K562 (cell line): ENCODE measurements around the gene SERPIND1. TPM values are rescaled to one million over a fixed set of nuclear protein-coding genes. Genes with fewer than 3 reads are reported as not detected.

ENCODE experiments used
- ARID2 ChIP-seq: fragments of 450-650 bp; IDR thresholded peaks from 2 replicates; pipeline ENCODE4 v1.6.1; 2017; ENCODE audit warnings: antibody characterized with exemption, mild to moderate bottlenecking
- CEBPG ChIP-seq, 3 experiments: fragments of 200-800 bp in 1 of 3; sonication (Bioruptor generic) in 1 of 3; sonication (generic) in 1 of 3; formaldehyde crosslinking in 1 of 3; IDR thresholded peaks in 2 of 3; conservative IDR thresholded peaks in 1 of 3; 2 replicates each; pipeline versions ENCODE4 v1.6.1 to v1.8.0; 2016 to 2022; ENCODE audit warnings: missing compliant biosample characterization in 2 of 3, missing genetic modification characterization in 2 of 3, mild to moderate bottlenecking in 1 of 3, missing genetic modification reagents in 1 of 3
- CGGBP1 ChIP-seq: fragments of 250-450 bp; sonication (Bioruptor Pico); IDR thresholded peaks from 2 replicates; pipeline ENCODE4 v1.9.0; 2021; ENCODE audit warnings: mild to moderate bottlenecking
- CLOCK ChIP-seq: fragments of 250-450 bp; sonication (Bioruptor Pico); IDR thresholded peaks from 2 replicates; pipeline ENCODE4 v1.4.0; 2020; ENCODE audit warnings: mild to moderate bottlenecking, moderate library complexity, borderline replicate concordance
- DEAF1 ChIP-seq: fragments of 450-650 bp; formaldehyde crosslinking; IDR thresholded peaks from 2 replicates; pipeline ENCODE4 v1.4.0; 2020; ENCODE audit warnings: mild to moderate bottlenecking, moderate library complexity
- E2F5 ChIP-seq: sonication (generic); formaldehyde crosslinking; IDR thresholded peaks from 2 replicates; pipeline ENCODE4 v1.8.0; 2022; ENCODE audit warnings: mild to moderate bottlenecking, missing genetic modification reagents
- FOXA3 ChIP-seq, 2 experiments: fragments of 450-650 bp in 1 of 2; sonication (generic) in 1 of 2; formaldehyde crosslinking; IDR thresholded peaks in 1 of 2; conservative IDR thresholded peaks in 1 of 2; 2 replicates each; pipeline versions ENCODE4 v1.4.0 to v1.8.0; 2020 to 2022; ENCODE audit warnings: mild to moderate bottlenecking in 2 of 2, missing genetic modification reagents in 1 of 2
- FOXJ3 ChIP-seq: sonication (generic); formaldehyde crosslinking; IDR thresholded peaks from 2 replicates; pipeline ENCODE4 v1.4.0; 2020; ENCODE audit warnings: mild to moderate bottlenecking, missing genetic modification reagents
- GABPB1 ChIP-seq: sonication (generic); formaldehyde crosslinking; IDR thresholded peaks from 2 replicates; pipeline ENCODE4 v1.8.0; 2022; ENCODE audit warnings: mild to moderate bottlenecking, missing genetic modification reagents
- HMG20A ChIP-seq: fragments of 450-650 bp; formaldehyde crosslinking; conservative IDR thresholded peaks from 2 replicates; pipeline ENCODE4 v1.4.0; 2020; ENCODE audit warnings: mild to moderate bottlenecking, mixed read lengths
- KAT2B ChIP-seq: IDR thresholded peaks from one replicate; pipeline ENCODE4 v1.6.1; 2012; ENCODE audit warnings: low read depth, mild to moderate bottlenecking, control low read depth, inconsistent platforms, low read length, moderate library complexity
- NFXL1 ChIP-seq: fragments of 450-650 bp; formaldehyde crosslinking; IDR thresholded peaks from 2 replicates; pipeline ENCODE4 v1.4.0; 2021; ENCODE audit warnings: mild to moderate bottlenecking
- SAP30 ChIP-seq: fragments of 200-600 bp; sonication (generic); IDR thresholded peaks from 2 replicates; pipeline ENCODE4 v1.6.1; 2012; ENCODE audit warnings: borderline replicate concordance, low read depth, mild to moderate bottlenecking, moderate library complexity, low read length, control low read depth, inconsistent platforms; ENCODE audit not compliant: insufficient read depth, poor library complexity, severe bottlenecking
- SMARCB1 ChIP-seq: IDR thresholded peaks from 2 replicates; pipeline ENCODE4 v1.6.1; 2011; ENCODE audit warnings: improper control_type of control experiment, low read depth; ENCODE audit not compliant: insufficient read length
- THAP7 ChIP-seq: fragments of 250-450 bp; sonication (Bioruptor Pico); IDR thresholded peaks from 2 replicates; pipeline ENCODE4 v1.5.0; 2021
- TRIM24 ChIP-seq, 2 experiments: fragments of 450-650 bp; IDR thresholded peaks; 2 replicates each; pipeline ENCODE4 v1.6.1; 2016
- ZBTB9 ChIP-seq: fragments of 450-650 bp; formaldehyde crosslinking; IDR thresholded peaks from 2 replicates; pipeline ENCODE4 v1.4.0; 2020; ENCODE audit warnings: mild to moderate bottlenecking, moderate library complexity
- ZNF76 ChIP-seq: fragments of 250-450 bp; sonication (Bioruptor Pico); IDR thresholded peaks from 2 replicates; pipeline ENCODE4 v1.4.0; 2020; ENCODE audit warnings: mild to moderate bottlenecking, moderate library complexity, borderline replicate concordance
- polyA plus RNA-seq, 8 experiments: library from polyadenylated mRNA; depleted of rRNA in 4 of 8; stranded (reverse) in 5 of 8; unstranded in 3 of 8; fragments of >200 nt; fragmentation: Nextera tagmentation in 2 of 8; fragmentation: Illumina TruSeq in 1 of 8; extraction: Ambion mirVana in 2 of 8; extraction: Trizol in 1 of 8; gene quantifications; 2 replicates each; pipeline versions ENCODE4 v1.2.1 to v1.2.3, GENCODE V29; 2011 to 2014; ENCODE audit warnings: inconsistent platforms in 1 of 8, missing spikeins in 1 of 8
- total RNA-seq, 7 experiments: library from RNA; depleted of rRNA in 6 of 7; stranded (reverse); fragments of >200 nt in 6 of 7; fragmentation: Illumina TruSeq in 2 of 7; extraction: Trizol in 2 of 7; gene quantifications; 2 replicates each; pipeline versions ENCODE4 v1.2.1 to v1.2.3, GENCODE V29; 2011 to 2021; ENCODE audit warnings: low replicate concordance in 1 of 7

The SERPIND1 gene
- total and polyA plus RNA-seq, 9 of the 15 experiments (the other 6 are each of a cell fraction or from before 2014, with no cell fraction given), result 0.04 to 0.11 (median 0.09) TPM; not detected in 6

- 0 out of 2 replicates have a peak, but pooled peaks have one; percentile 12 for TF ChIP-seq DEAF1 (CRISPR knock-in tag)
- TF ChIP-seq ARID2, result no peak
- no peak for TF ChIP-seq SMARCB1
- 0 out of 2 replicates have a peak, but pooled peaks have one; percentile 56 for TF ChIP-seq HMG20A (CRISPR knock-in tag)
- TF ChIP-seq ZNF76 (CRISPR knock-in tag), result peak; percentile 46; the same call in 1 of the 2 replicates
- TF ChIP-seq ZBTB9, result 0 out of 2 replicates have a peak, but pooled peaks have one; percentile 27
- TF ChIP-seq CEBPG (CRISPR knock-in tag; IDR thresholded peaks at IDR 0.05), result peak; percentile 64; the same call in 1 of the 2 replicates
- TF ChIP-seq CEBPG (tag; conservative IDR thresholded peaks at IDR 0.05 in 1 of 2, IDR thresholded peaks at IDR 0.05 in 1 of 2), result no peak; a peak in 1 of 4 replicates
- no peak for TF ChIP-seq THAP7 (CRISPR knock-in tag)
- TF ChIP-seq NFXL1 (CRISPR knock-in tag), result 0 out of 2 replicates have a peak, but pooled peaks have one; percentile 53
- 0 out of 2 replicates have a peak, but pooled peaks have one; percentile 35 for TF ChIP-seq CGGBP1 (CRISPR knock-in tag)
- TF ChIP-seq SAP30, result peak; percentile 13
- TF ChIP-seq CLOCK (CRISPR knock-in tag), result no peak
- 0 out of 2 replicates have a peak, but pooled peaks have one; percentile 65 for TF ChIP-seq E2F5 (CRISPR knock-in tag)
- no peak for TF ChIP-seq TRIM24 (IDR thresholded peaks at IDR 0.05)
- no peak for TF ChIP-seq FOXJ3 (CRISPR knock-in tag)
- TF ChIP-seq FOXA3 (CRISPR knock-in tag; conservative IDR thresholded peaks at IDR 0.05 in 1 of 2, IDR thresholded peaks at IDR 0.05 in 1 of 2), result peak in 1 of 2 experiments; percentile 45; a peak in 1 of 4 replicates
- TF ChIP-seq KAT2B, result no peak
- peak; percentile 58; the same call in 1 of the 2 replicates for TF ChIP-seq GABPB1
Measured at GRCh38 chr22:20751185-20751851, 22.6 kb upstream of the SERPIND1 start (continued).
